Small intestine (tissue), 7 donors: ENCODE data around the gene BUD31. TPM values are rescaled to one million over a fixed set of nuclear protein-coding genes. Genes with fewer than 3 reads are reported as not detected.
A peak's percentile ranks its signal among the peaks of the same experiment; 100 is the strongest.
"Not testable (repeated sequence)": the region's sequence is repeated elsewhere in the genome, so short reads cannot be mapped to it uniquely, and the experiment has no call there.

Experiments
- DNase-seq, 2 donors: peaks; one replicate each; pipeline versions ENCODE4 v3.0.0 to v3.0.0-alpha.2; 2013
- FAIRE-seq: peaks from 2 replicates; lab custom pipeline; 2012; peaks lifted over from hg19 to GRCh38; lab: Jason Lieb, UNC
- H3K27ac ChIP-seq, 3 donors: one replicate each; pipeline ENCODE4 v1.5.1; 2013; ENCODE audit warnings: low read length in 2 of 3, mild to moderate bottlenecking in 2 of 3, control low read depth in 1 of 3, inconsistent platforms in 1 of 3, low read depth in 1 of 3, moderate library complexity in 1 of 3
- H3K27me3 ChIP-seq, 3 donors: one replicate each; pipeline ENCODE4 v1.6.1; 2013; ENCODE audit warnings: low read length in 3 of 3, inconsistent platforms in 1 of 3; ENCODE audit not compliant: control insufficient read depth in 3 of 3, insufficient read depth in 3 of 3
- H3K36me3 ChIP-seq, 3 donors: one replicate each; pipeline ENCODE4 v1.6.1; 2013; ENCODE audit warnings: low read length in 3 of 3, inconsistent platforms in 1 of 3, low read depth in 1 of 3, mild to moderate bottlenecking in 1 of 3, moderate library complexity in 1 of 3; ENCODE audit not compliant: control insufficient read depth in 3 of 3, insufficient read depth in 2 of 3
- H3K4me1 ChIP-seq, 3 donors: one replicate each; pipeline ENCODE4 v1.6.1; 2013; ENCODE audit warnings: low read length in 2 of 3, inconsistent platforms in 1 of 3, low read depth in 1 of 3, mild to moderate bottlenecking in 1 of 3, moderate library complexity in 1 of 3; ENCODE audit not compliant: control insufficient read depth in 3 of 3, insufficient read depth in 2 of 3
- H3K4me3 ChIP-seq, 3 donors: one replicate each; pipeline ENCODE4 v1.5.1; 2013; ENCODE audit warnings: low read length in 3 of 3, control low read depth in 1 of 3, inconsistent platforms in 1 of 3, low read depth in 1 of 3, mild to moderate bottlenecking in 1 of 3, moderate library complexity in 1 of 3
- H3K9me3 ChIP-seq, 2 donors: one replicate each; pipeline ENCODE4 v1.6.1; 2013; ENCODE audit warnings: low read depth in 1 of 2, low read length in 1 of 2; ENCODE audit not compliant: control insufficient read depth in 2 of 2, insufficient read depth in 1 of 2
- WGBS, 3 donors: extraction: QIAGEN DNeasy Blood & Tissue Kit; methylation state at CpG; one replicate each; pipeline ENCODE4 v1.1.7; 2013; 5-methylcytosine and 5-hydroxymethylcytosine counted together
- polyA plus RNA-seq, 4 donors: library from polyadenylated mRNA; stranded (reverse) in 3 of 4; unstranded in 1 of 4; fragments of 200-250 nt in 3 of 4; fragments of 120-200 nt in 1 of 4; gene quantifications; one replicate each; pipeline versions ENCODE4 v1.2.1 to v1.2.3, GENCODE V29; 2013
- donor health status: healthy with polysubstance abuse.
- donor health status: control.
- donor health status: control.
- donor health status: Bipolar disorder and iron deficiency.
- donor health status: healthy.

The BUD31 gene
- polyA plus RNA-seq, 4 donors = 71.9 to 166 (median 132) TPM

- WGBS, 3 donors = 0% methylated on average over 18 of the region's 18 CpGs
- DNase-seq (no peak), FAIRE-seq (no peak)
- no peaks in the 10 kb centered on the region for H3K9me3 ChIP-seq
- H3K4me1 ChIP-seq = peaks cover 5 to 17% (median 13%) of the 10 kb centered on the region in 3 donors
- H3K27ac ChIP-seq = peak overlapping the region; percentile 59 to 99 (median 98)
- H3K4me3 ChIP-seq = peak overlapping the region; percentile 79 to 88 (median 87)
- H3K36me3 ChIP-seq = peaks cover 9 to 46% (median 12%) of the 10 kb centered on the region in 3 donors
- no peaks in the 10 kb centered on the region for H3K27me3 ChIP-seq
These were observed 413 bp downstream of the BUD31 start for GRCh38 chr7:99409192-99409572.

- FAIRE-seq (no peak), DNase-seq (peak in 1 of 2 donors; percentile 20)
- Histone ChIP-seq H3K27ac (peak overlapping the region in 2 of 3 donors; percentile 19 to 99), H3K27me3 (no peaks in the 10 kb centered on the region), H3K4me3 (peak overlapping the region; percentile 79 to 88 (median 87)), H3K9me3 (peaks cover 0 to 3% of the 10 kb centered on the region in 2 donors), H3K4me1 (peaks cover 5 to 17% (median 13%) of the 10 kb centered on the region in 3 donors), H3K36me3 (peaks cover 12 to 46% (median 13%) of the 10 kb centered on the region in 3 donors)
- WGBS, 3 donors = 25 to 42% (median 27%) methylated on average over 3 of the region's 3 CpGs
These were observed 1.0 kb downstream of the BUD31 start for GRCh38 chr7:99409806-99410205.

- H3K27me3 ChIP-seq = no peaks in the 10 kb centered on the region
- no peak for DNase-seq
- no peak overlapping the region for H3K4me3 ChIP-seq
- no peak for FAIRE-seq
- 93 to 98% (median 96%) methylated on average over 2 of the region's 2 CpGs for WGBS, 3 donors
- H3K36me3 ChIP-seq = peaks cover 12 to 46% (median 13%) of the 10 kb centered on the region in 3 donors
- no peak overlapping the region for H3K27ac ChIP-seq
- H3K4me1 ChIP-seq = peaks cover 5 to 17% (median 13%) of the 10 kb centered on the region in 3 donors
- H3K9me3 ChIP-seq = peaks cover 0 to 10% of the 10 kb centered on the region in 2 donors
These were observed 1.9 kb downstream of the BUD31 start for GRCh38 chr7:99410635-99411034.

- H3K9me3 ChIP-seq = peaks cover 0 to 10% of the 10 kb centered on the region in 2 donors
- peak; percentile 46 to 77 for DNase-seq
- not testable (repeated sequence) for FAIRE-seq, H3K27ac ChIP-seq, H3K4me1 ChIP-seq, H3K27me3 ChIP-seq, H3K4me3 ChIP-seq
- H3K36me3 ChIP-seq = peaks cover 25 to 91% (median 48%) of the 10 kb centered on the region in 3 donors
- WGBS, 3 donors = 49 to 63% (median 60%) methylated on average over 17 of the region's 17 CpGs
These were observed 6.9 kb downstream of the BUD31 start for GRCh38 chr7:99415513-99416127.

- H3K36me3 ChIP-seq = peaks cover 17 to 92% (median 40%) of the 10 kb centered on the region in 3 donors
- H3K4me3 ChIP-seq = no peak overlapping the region
- H3K4me1 ChIP-seq = peaks cover 0 to 3% (median 0%) of the 10 kb centered on the region in 3 donors
- H3K27ac ChIP-seq = no peak overlapping the region
- no peak for DNase-seq
- H3K27me3 ChIP-seq = no peaks in the 10 kb centered on the region
- 94 to 96% (median 94%) methylated on average over 9 of the region's 9 CpGs for WGBS, 3 donors
- FAIRE-seq = no peak
- peaks cover 0 to 10% of the 10 kb centered on the region in 2 donors for H3K9me3 ChIP-seq
These were observed 9.5 kb downstream of the BUD31 start for GRCh38 chr7:99418260-99418659.

- Histone ChIP-seq H3K27me3 (no peaks in the 10 kb centered on the region), H3K27ac (no peak overlapping the region), H3K4me3 (no peak overlapping the region), H3K4me1 (peaks cover 0 to 3% (median 0%) of the 10 kb centered on the region in 3 donors), H3K9me3 (peaks cover 0 to 10% of the 10 kb centered on the region in 2 donors), H3K36me3 (peaks cover 27 to 94% (median 38%) of the 10 kb centered on the region in 3 donors)
- DNase-seq = no peak
- WGBS, 3 donors = 87 to 90% (median 90%) methylated on average over 29 of the region's 29 CpGs
- no peak for FAIRE-seq
These were observed 10.7 kb downstream of the BUD31 start for GRCh38 chr7:99419323-99420021.

GRCh38 chr7:99420213-99420612 lies 11.4 kb downstream of the BUD31 start:
- peaks cover 0 to 3% (median 0%) of the 10 kb centered on the region in 3 donors for H3K4me1 ChIP-seq
- H3K36me3 ChIP-seq = peaks cover 33 to 94% (median 35%) of the 10 kb centered on the region in 3 donors
- H3K27ac ChIP-seq = no peak overlapping the region
- FAIRE-seq (no peak), DNase-seq (no peak)
- 89 to 97% (median 92%) methylated on average over 5 of the region's 5 CpGs for WGBS, 3 donors
- peaks cover 0 to 3% of the 10 kb centered on the region in 2 donors for H3K9me3 ChIP-seq
- H3K4me3 ChIP-seq = no peak overlapping the region
- H3K27me3 ChIP-seq = no peaks in the 10 kb centered on the region

GRCh38 chr7:99420986-99421385 lies 12.2 kb downstream of the BUD31 start:
- 90 to 95% (median 91%) methylated on average over 7 of the region's 7 CpGs for WGBS, 3 donors
- no peaks in the 10 kb centered on the region for H3K9me3 ChIP-seq
- DNase-seq (no peak), FAIRE-seq (no peak)
- H3K36me3 ChIP-seq = peaks cover 32 to 94% (median 33%) of the 10 kb centered on the region in 3 donors
- H3K4me3 ChIP-seq = no peak overlapping the region
- no peaks in the 10 kb centered on the region for H3K27me3 ChIP-seq
- peaks cover 0 to 3% (median 0%) of the 10 kb centered on the region in 3 donors for H3K4me1 ChIP-seq
- no peak overlapping the region for H3K27ac ChIP-seq
